Measurements from ENCODE around the gene SLC36A1. TPM values are rescaled to one million over a fixed set of nuclear protein-coding genes. Genes with fewer than 3 reads are reported as not detected.

Gene SLC36A1
- total and polyA plus RNA-seq, 2 donors (not counting 3 experiments of a cell fraction or from before 2014, with no cell fraction given), result 11.8 to 14.5 TPM

- DNase-seq (ENCODE audit: low read depth, low spot score) (no peak), FAIRE-seq (no peak)
- H3K27ac ChIP-seq (ENCODE audit: insufficient read depth, low read depth, low read length), result no peak overlapping the region
- BruUV-seq (replicated peaks), result no TSS peak
- intact Hi-C loops (cut with micrococcal nuclease) (no loop called here), dilution Hi-C loops (cut with MboI; ENCODE audit: extremely low pct_ligation_motif_present, low sequenced_read_pairs) (no loop called here)
- no peaks in the 10 kb centered on the region for H4K20me1 ChIP-seq (replicated peaks; ENCODE audit: control insufficient read depth, extremely low read depth, insufficient read depth, low read length)
- CTCF ChIA-PET, result no interaction called here
- no peaks in the 10 kb centered on the region for H3K9me1 ChIP-seq (replicated peaks; ENCODE audit: control insufficient read depth, extremely low read depth, insufficient read depth, low read length)
- H3K4me2 ChIP-seq (ENCODE audit: insufficient read depth, low read length), result no peak overlapping the region
- POLR2A ChIA-PET, result no interaction called here
- H3K36me3 ChIP-seq (ENCODE audit: control insufficient read depth in 2 of 2, extremely low read depth in 1 of 2, insufficient read depth in 2 of 2, low read length in 2 of 2), result no peaks in the 10 kb centered on the region
- no peak overlapping the region for H3K9ac ChIP-seq (replicated peaks; ENCODE audit: extremely low read depth, insufficient read depth, low read length)
- H2AFZ ChIP-seq (ENCODE audit: low read depth, low read length), result no peak overlapping the region
- H3K27me3 ChIP-seq (ENCODE audit: control insufficient read depth in 2 of 2, insufficient read depth in 2 of 2, low read length in 2 of 2), result peaks cover 0 to 2% of the 10 kb centered on the region in 2 experiments
- no peak for TF ChIP-seq EZH2 (IDR thresholded peaks at IDR 0.05; ENCODE audit: borderline replicate concordance, low read depth, low read length, severe bottlenecking)
- no peaks in the 10 kb centered on the region for H3K4me1 ChIP-seq (ENCODE audit: control insufficient read depth, extremely low read depth, insufficient read depth, low read length)
- H3K4me3 ChIP-seq (replicated peaks in 1 of 3; ENCODE audit: insufficient read depth in 1 of 3, low read depth in 1 of 3, low read length in 3 of 3), result no peak overlapping the region
- no peaks in the 10 kb centered on the region for H3K79me2 ChIP-seq (ENCODE audit: control insufficient read depth, insufficient read depth, low read length)
- H3K9me3 ChIP-seq (replicated peaks; ENCODE audit: control insufficient read depth, insufficient read depth, low read length), result no peaks in the 10 kb centered on the region
These were observed 80.8 kb downstream of the SLC36A1 start for GRCh38 chr5:151528153-151528552.

- Histone ChIP-seq H3K9ac (replicated peaks; ENCODE audit: extremely low read depth, insufficient read depth, low read length) (no peak overlapping the region), H2AFZ (ENCODE audit: low read depth, low read length) (no peak overlapping the region), H4K20me1 (replicated peaks; ENCODE audit: control insufficient read depth, extremely low read depth, insufficient read depth, low read length) (no peaks in the 10 kb centered on the region), H3K36me3 (ENCODE audit: control insufficient read depth in 2 of 2, extremely low read depth in 1 of 2, insufficient read depth in 2 of 2, low read length in 2 of 2) (no peaks in the 10 kb centered on the region), H3K4me3 (replicated peaks in 1 of 3; ENCODE audit: insufficient read depth in 1 of 3, low read depth in 1 of 3, low read length in 3 of 3) (no peak overlapping the region), H3K79me2 (ENCODE audit: control insufficient read depth, insufficient read depth, low read length) (no peaks in the 10 kb centered on the region), H3K4me2 (ENCODE audit: insufficient read depth, low read length) (no peak overlapping the region), H3K4me1 (ENCODE audit: control insufficient read depth, extremely low read depth, insufficient read depth, low read length) (no peaks in the 10 kb centered on the region), H3K9me1 (replicated peaks; ENCODE audit: control insufficient read depth, extremely low read depth, insufficient read depth, low read length) (no peaks in the 10 kb centered on the region), H3K9me3 (replicated peaks; ENCODE audit: control insufficient read depth, insufficient read depth, low read length) (no peaks in the 10 kb centered on the region), H3K27ac (ENCODE audit: insufficient read depth, low read depth, low read length) (no peak overlapping the region), H3K27me3 (ENCODE audit: control insufficient read depth in 2 of 2, insufficient read depth in 2 of 2, low read length in 2 of 2) (peaks cover 0 to 2% of the 10 kb centered on the region in 2 experiments)
- POLR2A ChIA-PET, result no interaction called here
- BruUV-seq (replicated peaks), result no TSS peak
- dilution Hi-C loops (cut with MboI; ENCODE audit: extremely low pct_ligation_motif_present, low sequenced_read_pairs) (no loop called here), intact Hi-C loops (cut with micrococcal nuclease) (no loop called here)
- FAIRE-seq (no peak), DNase-seq (ENCODE audit: low read depth, low spot score) (no peak)
- CTCF ChIA-PET, result no interaction called here
- no peak for TF ChIP-seq JUN (IDR thresholded peaks at IDR 0.05; ENCODE audit: borderline replicate concordance, insufficient read depth, insufficient read length, low read depth)
- TF ChIP-seq MAX (IDR thresholded peaks at IDR 0.05; ENCODE audit: insufficient read depth, insufficient read length), result no peak
- no peak for TF ChIP-seq POLR2A (IDR thresholded peaks at IDR 0.05; ENCODE audit: low read depth, low read length)
These were observed 81.6 kb downstream of the SLC36A1 start for GRCh38 chr5:151528996-151529395.

All from endothelial cell of umbilical vein (primary cell).